Epithelial cell of proximal tubule (primary cell): ENCODE data around the gene NCOA7. TPM values are rescaled to one million over a fixed set of nuclear protein-coding genes. Genes with fewer than 3 reads are reported as not detected.

ENCODE experiments used
- DNase-seq: peaks from one replicate; pipeline ENCODE4 v3.0.0-alpha.2; 2011; ENCODE audit warnings: low read depth
- H3K4me3 ChIP-seq: 2 replicates; pipeline ENCODE4 v1.5.1; 2011; ENCODE audit warnings: low read depth, mild to moderate bottlenecking, low read length
- CTCF ChIP-seq: conservative IDR thresholded peaks from 2 replicates; pipeline ENCODE4 v1.5.1; 2012; ENCODE audit warnings: low read depth, mild to moderate bottlenecking, low read length
- total RNA-seq: library from RNA; depleted of rRNA; stranded (reverse); fragments of >200 nt; gene quantifications from 2 replicates; pipeline ENCODE4 v1.2.3, GENCODE V29; 2015

The NCOA7 gene
- total RNA-seq, 1 donor from 2014 or later, result 8.2 TPM

- H3K4me3 ChIP-seq, result no peak overlapping the region
- no peak for DNase-seq
- no peak for TF ChIP-seq CTCF
These were observed 95.3 kb downstream of the NCOA7 start for GRCh38 chr6:125886021-125886420.

DNA sequence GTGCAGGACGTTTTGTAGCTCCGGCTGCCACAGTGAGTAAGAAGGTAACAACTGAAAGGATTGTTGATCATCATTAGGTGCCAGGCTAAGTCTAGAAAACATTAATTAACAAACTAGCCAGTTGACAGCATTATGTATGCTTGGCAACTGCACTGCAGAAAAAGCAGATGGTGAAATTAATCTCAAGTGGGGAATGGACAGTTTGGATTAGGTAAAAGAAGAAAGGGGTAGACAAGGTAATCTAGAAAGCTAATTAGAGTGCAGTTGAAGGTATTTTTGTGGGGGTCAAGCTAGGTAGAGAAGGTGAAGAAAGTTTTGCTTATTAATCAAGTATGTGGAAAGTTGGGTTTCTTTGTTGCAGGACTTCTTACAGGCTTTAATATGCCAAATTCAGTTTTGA is 96.2 kb downstream of the NCOA7 start:
- no peak overlapping the region for H3K4me3 ChIP-seq
- DNase-seq, result no peak
- TF ChIP-seq CTCF, result no peak

- TF ChIP-seq CTCF, result no peak
- no peak for DNase-seq
- no peak overlapping the region for H3K4me3 ChIP-seq
These were observed 96.6 kb downstream of the NCOA7 start for GRCh38 chr6:125887372-125887771.

- peak; percentile 71 for TF ChIP-seq CTCF
- DNase-seq, result no peak
- H3K4me3 ChIP-seq, result no peak overlapping the region
These were observed 98.4 kb downstream of the NCOA7 start for GRCh38 chr6:125888989-125889656.

- no peak overlapping the region for H3K4me3 ChIP-seq
- peak; percentile 34 for TF ChIP-seq CTCF
- peak; percentile 61 for DNase-seq
These were observed 109.0 kb downstream of the NCOA7 start for GRCh38 chr6:125899726-125900182.

DNA sequence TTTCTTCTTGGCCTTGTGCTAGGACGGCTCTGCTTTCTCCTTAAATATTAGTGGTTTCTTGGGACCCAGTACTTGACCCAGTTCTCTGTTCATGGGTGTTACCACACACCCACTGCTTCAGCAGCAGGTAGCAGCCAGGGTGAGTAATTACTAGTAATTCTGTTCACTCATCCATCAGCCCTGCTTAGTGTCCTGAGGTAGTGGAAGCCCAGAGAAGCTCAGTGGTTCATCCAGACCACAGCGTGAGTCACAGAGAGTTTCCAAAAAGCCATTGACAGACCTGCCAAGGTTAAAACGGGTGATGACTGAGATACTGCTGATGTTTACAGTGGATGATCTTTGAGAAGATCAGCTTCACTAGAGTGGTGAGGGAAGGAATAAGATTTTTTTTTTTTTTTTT is 114.1 kb downstream of the NCOA7 start:
- TF ChIP-seq CTCF, result no peak
- DNase-seq, result peak; percentile 95
- H3K4me3 ChIP-seq, result no peak overlapping the region
